Keratinocyte (primary cell): Measurements from ENCODE around the gene AFAP1L2.

Source experiments
- EZH2 ChIP-seq: IDR thresholded peaks from one replicate; pipeline ENCODE4 v1.6.1; 2012; ENCODE audit warnings: inconsistent platforms, mild to moderate bottlenecking, low read length, moderate library complexity
- TF ChIP-seq, protein P1 (sequence below), 3 experiments: IDR thresholded peaks in 1 of 3; conservative IDR thresholded peaks in 1 of 3; optimal IDR thresholded peaks in 1 of 3; 2 replicates in 2 of 3; 3 replicates in 1 of 3; pipeline versions ENCODE3 to v1.5.1; 2011; ENCODE audit warnings: low read length in 3 of 3, mild to moderate bottlenecking in 3 of 3, moderate library complexity in 2 of 3, control low read depth in 1 of 3, inconsistent platforms in 1 of 3; ENCODE audit not compliant: insufficient read depth in 2 of 3; ENCODE audit errors: extremely low read depth in 1 of 3

GRCh38 chr10:114252092-114252491, 152.2 kb downstream of the AFAP1L2 start:
- TF ChIP-seq, protein P1, sequence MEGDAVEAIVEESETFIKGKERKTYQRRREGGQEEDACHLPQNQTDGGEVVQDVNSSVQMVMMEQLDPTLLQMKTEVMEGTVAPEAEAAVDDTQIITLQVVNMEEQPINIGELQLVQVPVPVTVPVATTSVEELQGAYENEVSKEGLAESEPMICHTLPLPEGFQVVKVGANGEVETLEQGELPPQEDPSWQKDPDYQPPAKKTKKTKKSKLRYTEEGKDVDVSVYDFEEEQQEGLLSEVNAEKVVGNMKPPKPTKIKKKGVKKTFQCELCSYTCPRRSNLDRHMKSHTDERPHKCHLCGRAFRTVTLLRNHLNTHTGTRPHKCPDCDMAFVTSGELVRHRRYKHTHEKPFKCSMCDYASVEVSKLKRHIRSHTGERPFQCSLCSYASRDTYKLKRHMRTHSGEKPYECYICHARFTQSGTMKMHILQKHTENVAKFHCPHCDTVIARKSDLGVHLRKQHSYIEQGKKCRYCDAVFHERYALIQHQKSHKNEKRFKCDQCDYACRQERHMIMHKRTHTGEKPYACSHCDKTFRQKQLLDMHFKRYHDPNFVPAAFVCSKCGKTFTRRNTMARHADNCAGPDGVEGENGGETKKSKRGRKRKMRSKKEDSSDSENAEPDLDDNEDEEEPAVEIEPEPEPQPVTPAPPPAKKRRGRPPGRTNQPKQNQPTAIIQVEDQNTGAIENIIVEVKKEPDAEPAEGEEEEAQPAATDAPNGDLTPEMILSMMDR (optimal IDR thresholded peaks at IDR 0.05 in 1 of 3, IDR thresholded peaks at IDR 0.05 in 1 of 3, conservative IDR thresholded peaks at IDR 0.05 in 1 of 3; ENCODE audit: extremely low read depth in 1 of 3, insufficient read depth in 2 of 3, low read length in 3 of 3): no peak
- no peak for TF ChIP-seq EZH2
